PC-9 (cell line): ENCODE measurements around the gene GOLGA6A. TPM values are rescaled to one million over a fixed set of nuclear protein-coding genes. Genes with fewer than 3 reads are reported as not detected.
A peak's percentile ranks its signal among the peaks of the same experiment; 100 is the strongest.
"Not testable (repeated sequence)": the region's sequence is repeated elsewhere in the genome, so short reads cannot be mapped to it uniquely, and the experiment has no call there.

Experiments
- BruUV-seq: library from RNA; stranded (reverse); fragments of 400-500 nt; replicated peaks from 2 replicates; lab custom pipeline; 2021; lab: Mats Ljungman, UMichigan
- CTCF ChIA-PET: fragments of 300-600 bp; sonication (Branson Sonifier 250); formaldehyde crosslinking; loops from one replicate; lab custom pipeline; 2022; ENCODE audit warnings: antibody characterized with exemption; lab: Charles Lee
- POLR2A ChIA-PET: fragments of 300-600 bp; sonication (Branson Sonifier 250); formaldehyde crosslinking; loops from one replicate; lab custom pipeline; 2022; ENCODE audit warnings: antibody characterized with exemption; ENCODE audit not compliant: unreplicated experiment; lab: Charles Lee
- DNase-seq, 2 experiments: peaks; one replicate each; pipeline versions ENCODE4 v3.0.0 to v3.0.0-alpha.2; 2015 to 2022; ENCODE audit warnings: mixed read lengths in 1 of 2
- H2AFZ ChIP-seq: fragments of 200-600 bp; sonication (generic); 2 replicates; pipeline ENCODE4 v1.8.1; 2017; ENCODE audit warnings: antibody characterized with exemption
- H3F3A ChIP-seq: fragments of 200-600 bp; sonication (generic); 2 replicates; pipeline ENCODE4 v1.8.1; 2017; ENCODE audit warnings: antibody characterized with exemption, mild to moderate bottlenecking, low read depth; ENCODE audit not compliant: insufficient read depth
- H3K27ac ChIP-seq: fragments of 200-600 bp; sonication (generic); 2 replicates; pipeline ENCODE4 v1.6.1; 2016; ENCODE audit warnings: mixed run types
- H3K27me3 ChIP-seq: fragments of 200-600 bp; sonication (generic); 2 replicates; pipeline ENCODE4 v1.6.1; 2016; ENCODE audit warnings: low read depth, mixed run types; ENCODE audit not compliant: insufficient read depth
- H3K36me3 ChIP-seq: fragments of 200-600 bp; sonication (generic); 2 replicates; pipeline ENCODE4 v1.6.1; 2016; ENCODE audit warnings: low read depth, mixed run types
- H3K4me1 ChIP-seq: fragments of 200-600 bp; sonication (generic); replicated peaks from 2 replicates; pipeline ENCODE4 v1.6.1; 2016; ENCODE audit warnings: mixed run types; ENCODE audit not compliant: insufficient read depth
- H3K4me2 ChIP-seq: fragments of 200-600 bp; sonication (generic); 2 replicates; pipeline ENCODE4 v1.6.1; 2017; ENCODE audit warnings: mixed run types
- H3K4me3 ChIP-seq: fragments of 200-600 bp; sonication (generic); 2 replicates; pipeline ENCODE4 v1.6.1; 2016; ENCODE audit warnings: mixed run types
- H3K79me2 ChIP-seq: fragments of 200-600 bp; sonication (generic); 2 replicates; pipeline ENCODE4 v1.6.1; 2017; ENCODE audit warnings: low read depth, mixed run types
- H3K9me2 ChIP-seq: fragments of 200-600 bp; sonication (generic); 2 replicates; pipeline ENCODE4 v1.8.1; 2017; ENCODE audit warnings: mild to moderate bottlenecking; ENCODE audit not compliant: insufficient read depth
- H3K9me3 ChIP-seq: fragments of 200-600 bp; sonication (generic); 2 replicates; pipeline ENCODE4 v1.8.1; 2016; ENCODE audit warnings: low read depth; ENCODE audit not compliant: insufficient read depth
- H4K20me1 ChIP-seq: fragments of 200-600 bp; sonication (generic); 2 replicates; pipeline ENCODE4 v1.8.1; 2017; ENCODE audit not compliant: insufficient read depth
- EZH2 ChIP-seq: fragments of 200-600 bp; sonication (generic); IDR thresholded peaks from 2 replicates; pipeline ENCODE4 v1.8.0; 2017; ENCODE audit warnings: antibody characterized with exemption, low read depth
- intact Hi-C: fragments of 100-400 bp; cut with micrococcal nuclease; formaldehyde crosslinking; loops from one replicate; pipeline ENCODE4 v1.10.0; 2022; ENCODE audit not compliant: unreplicated experiment
- total RNA-seq: library from RNA; stranded (reverse); gene quantifications from 2 replicates; pipeline ENCODE4 v1.2.3, GENCODE V29; 2021
- TF ChIP-seq, protein P1 (sequence below): fragments of 200-600 bp; sonication (generic); conservative IDR thresholded peaks from 2 replicates; pipeline ENCODE4 v1.6.1; 2017; ENCODE audit warnings: mixed run types, antibody characterized with exemption, mild to moderate bottlenecking, moderate library complexity

The GOLGA6A gene
- total RNA-seq, 1 experiment from 2014 or later: not detected

- H4K20me1 ChIP-seq, H3K79me2 ChIP-seq, H3K4me3 ChIP-seq, CTCF ChIA-PET, intact Hi-C loops, H3K9me3 ChIP-seq, POLR2A ChIA-PET, BruUV-seq, H3K27ac ChIP-seq, H2AFZ ChIP-seq, DNase-seq, H3K36me3 ChIP-seq, H3F3A ChIP-seq, H3K4me2 ChIP-seq, H3K27me3 ChIP-seq, H3K9me2 ChIP-seq: not testable (repeated sequence)
- peaks cover 10% of the 10 kb centered on the region; the same call in 1 of the 2 replicates for H3K4me1 ChIP-seq
- TF ChIP-seq, protein P1, sequence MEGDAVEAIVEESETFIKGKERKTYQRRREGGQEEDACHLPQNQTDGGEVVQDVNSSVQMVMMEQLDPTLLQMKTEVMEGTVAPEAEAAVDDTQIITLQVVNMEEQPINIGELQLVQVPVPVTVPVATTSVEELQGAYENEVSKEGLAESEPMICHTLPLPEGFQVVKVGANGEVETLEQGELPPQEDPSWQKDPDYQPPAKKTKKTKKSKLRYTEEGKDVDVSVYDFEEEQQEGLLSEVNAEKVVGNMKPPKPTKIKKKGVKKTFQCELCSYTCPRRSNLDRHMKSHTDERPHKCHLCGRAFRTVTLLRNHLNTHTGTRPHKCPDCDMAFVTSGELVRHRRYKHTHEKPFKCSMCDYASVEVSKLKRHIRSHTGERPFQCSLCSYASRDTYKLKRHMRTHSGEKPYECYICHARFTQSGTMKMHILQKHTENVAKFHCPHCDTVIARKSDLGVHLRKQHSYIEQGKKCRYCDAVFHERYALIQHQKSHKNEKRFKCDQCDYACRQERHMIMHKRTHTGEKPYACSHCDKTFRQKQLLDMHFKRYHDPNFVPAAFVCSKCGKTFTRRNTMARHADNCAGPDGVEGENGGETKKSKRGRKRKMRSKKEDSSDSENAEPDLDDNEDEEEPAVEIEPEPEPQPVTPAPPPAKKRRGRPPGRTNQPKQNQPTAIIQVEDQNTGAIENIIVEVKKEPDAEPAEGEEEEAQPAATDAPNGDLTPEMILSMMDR: peak; percentile 34; the same call in 1 of the 2 replicates
Observed at GRCh38 chr15:74108611-74109010, 26.3 kb upstream of the GOLGA6A start.

DNA sequence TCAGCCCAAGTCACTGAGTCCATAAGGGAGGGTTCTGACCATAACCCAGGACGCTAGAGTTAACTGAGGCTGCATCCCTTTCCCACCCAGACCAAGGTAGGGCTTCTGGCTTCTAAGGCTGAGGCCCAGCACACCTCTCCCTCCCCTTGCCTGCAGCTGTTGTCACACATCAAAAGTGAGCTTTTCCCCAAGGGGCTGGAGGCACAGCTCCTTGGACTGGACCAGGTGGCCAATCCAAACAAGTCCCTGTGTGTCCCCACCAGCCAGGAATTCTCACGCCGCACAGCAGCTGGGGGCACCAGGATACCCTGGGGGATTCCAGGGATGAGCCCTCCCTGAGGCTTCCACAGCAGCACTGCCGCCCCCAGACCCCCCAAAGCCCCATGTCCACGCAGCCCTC is 25.8 kb upstream of the GOLGA6A start:
- Histone ChIP-seq H2AFZ (no peak overlapping the region), H3F3A (no peaks in the 10 kb centered on the region; the same call in 1 of the 2 replicates), H3K27ac (no peak overlapping the region), H3K4me1 (peaks cover 10% of the 10 kb centered on the region; the same call in 1 of the 2 replicates), H3K9me3 (no peaks in the 10 kb centered on the region), H3K4me2 (no peak overlapping the region), H3K79me2 (no peaks in the 10 kb centered on the region), H4K20me1 (no peaks in the 10 kb centered on the region), H3K9me2 (no peaks in the 10 kb centered on the region), H3K36me3 (no peaks in the 10 kb centered on the region), H3K4me3 (no peak overlapping the region), H3K27me3 (no peaks in the 10 kb centered on the region)
- no peak for TF ChIP-seq EZH2
- TF ChIP-seq, protein P1: no peak
- no TSS peak for BruUV-seq
- DNase-seq: no peak
- CTCF ChIA-PET: no interaction called here
- POLR2A ChIA-PET: no interaction called here
- intact Hi-C loops: no loop called here

DNA sequence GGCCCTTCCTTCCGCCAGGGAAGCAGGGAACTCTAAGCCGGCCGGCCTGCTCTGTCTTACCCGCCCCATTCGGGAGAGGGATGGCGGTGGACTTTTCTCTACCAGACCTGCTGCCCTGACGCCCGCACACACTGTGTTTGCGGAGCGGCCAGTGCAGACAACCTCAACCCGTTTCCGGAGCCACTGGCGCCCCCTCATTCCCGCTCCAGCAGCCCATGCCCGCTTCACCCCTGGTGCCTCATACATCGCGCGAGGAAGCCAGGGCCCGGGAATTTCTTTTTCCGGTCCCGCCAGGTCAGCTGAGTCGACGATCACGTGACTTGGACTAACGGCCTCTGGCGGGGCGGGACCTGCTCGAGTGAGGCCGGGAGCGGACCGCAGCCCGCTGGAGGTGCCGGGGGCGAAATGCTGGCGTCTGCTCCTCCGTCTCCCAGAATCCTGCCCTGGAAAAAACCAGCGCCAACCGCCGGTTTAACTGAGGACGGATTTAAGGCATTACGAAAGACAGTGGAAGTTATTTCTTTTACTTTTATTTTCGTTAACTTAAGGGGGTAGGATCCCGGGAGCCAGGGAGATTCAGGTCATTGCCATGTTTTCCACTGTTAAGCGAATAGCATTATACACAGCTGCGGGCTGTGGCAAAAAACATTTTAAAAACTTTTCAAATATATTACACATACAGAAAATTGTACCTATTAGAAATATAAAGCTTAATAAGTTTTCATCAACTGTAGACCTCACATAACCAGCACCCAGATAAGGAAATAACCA is 17.8 kb upstream of the GOLGA6A start:
- H3K36me3 ChIP-seq, H4K20me1 ChIP-seq, H3K4me1 ChIP-seq, H3K9me2 ChIP-seq, H3K27me3 ChIP-seq, intact Hi-C loops, CTCF ChIA-PET, H3K27ac ChIP-seq, H3K79me2 ChIP-seq, H3K9me3 ChIP-seq, H3F3A ChIP-seq: not testable (repeated sequence)
- Histone ChIP-seq H3K4me2 (peak overlapping the region; percentile 71), H3K4me3 (peak overlapping the region; percentile 55), H2AFZ (peak overlapping the region; percentile 85)
- DNase-seq: peak; percentile 69 to 88
- POLR2A ChIA-PET: interaction anchor here (0.6 kb wide), 1 partner anchor 1463 kb away, joined by 4 read pairs; no protein-coding TSS in a partner anchor
- BruUV-seq: TSS peak; percentile 97

- H3K9me2 ChIP-seq, POLR2A ChIA-PET, BruUV-seq, CTCF ChIA-PET, H3K9me3 ChIP-seq, H3K36me3 ChIP-seq, intact Hi-C loops, H2AFZ ChIP-seq, H4K20me1 ChIP-seq, DNase-seq, H3K27me3 ChIP-seq, H3K27ac ChIP-seq, H3K4me1 ChIP-seq, H3F3A ChIP-seq, H3K79me2 ChIP-seq, H3K4me3 ChIP-seq, H3K4me2 ChIP-seq: not testable (repeated sequence)
Observed at GRCh38 chr15:74096753-74097474, 14.6 kb upstream of the GOLGA6A start.

- intact Hi-C loops, H3K9me2 ChIP-seq, CTCF ChIA-PET, H3K4me1 ChIP-seq, H3K4me3 ChIP-seq, H2AFZ ChIP-seq, H3K9me3 ChIP-seq, DNase-seq, POLR2A ChIA-PET, H3K27me3 ChIP-seq, H3F3A ChIP-seq, H3K4me2 ChIP-seq, H3K36me3 ChIP-seq, H3K27ac ChIP-seq, H4K20me1 ChIP-seq, BruUV-seq, H3K79me2 ChIP-seq: not testable (repeated sequence)
Observed at GRCh38 chr15:74095610-74096009, 13.3 kb upstream of the GOLGA6A start.
